NCI-H2227 (cell line): ENCODE results near the gene DPM1.
"Not testable (repeated sequence)": the region's sequence is repeated elsewhere in the genome, so short reads cannot be mapped to it uniquely, and the experiment has no call there.

Source experiments
- DNase-seq: peaks from one replicate; lab custom pipeline; 2025; ENCODE audit not compliant: unreplicated experiment; lab: John Stamatoyannopoulos, UW

Gene DPM1

GRCh38 chr20:50980071-50980681, 21.8 kb upstream of the DPM1 start:
- no peak for DNase-seq

- DNase-seq = not testable (repeated sequence)
These were observed 20.2 kb upstream of the DPM1 start for GRCh38 chr20:50978533-50978932.

DNA sequence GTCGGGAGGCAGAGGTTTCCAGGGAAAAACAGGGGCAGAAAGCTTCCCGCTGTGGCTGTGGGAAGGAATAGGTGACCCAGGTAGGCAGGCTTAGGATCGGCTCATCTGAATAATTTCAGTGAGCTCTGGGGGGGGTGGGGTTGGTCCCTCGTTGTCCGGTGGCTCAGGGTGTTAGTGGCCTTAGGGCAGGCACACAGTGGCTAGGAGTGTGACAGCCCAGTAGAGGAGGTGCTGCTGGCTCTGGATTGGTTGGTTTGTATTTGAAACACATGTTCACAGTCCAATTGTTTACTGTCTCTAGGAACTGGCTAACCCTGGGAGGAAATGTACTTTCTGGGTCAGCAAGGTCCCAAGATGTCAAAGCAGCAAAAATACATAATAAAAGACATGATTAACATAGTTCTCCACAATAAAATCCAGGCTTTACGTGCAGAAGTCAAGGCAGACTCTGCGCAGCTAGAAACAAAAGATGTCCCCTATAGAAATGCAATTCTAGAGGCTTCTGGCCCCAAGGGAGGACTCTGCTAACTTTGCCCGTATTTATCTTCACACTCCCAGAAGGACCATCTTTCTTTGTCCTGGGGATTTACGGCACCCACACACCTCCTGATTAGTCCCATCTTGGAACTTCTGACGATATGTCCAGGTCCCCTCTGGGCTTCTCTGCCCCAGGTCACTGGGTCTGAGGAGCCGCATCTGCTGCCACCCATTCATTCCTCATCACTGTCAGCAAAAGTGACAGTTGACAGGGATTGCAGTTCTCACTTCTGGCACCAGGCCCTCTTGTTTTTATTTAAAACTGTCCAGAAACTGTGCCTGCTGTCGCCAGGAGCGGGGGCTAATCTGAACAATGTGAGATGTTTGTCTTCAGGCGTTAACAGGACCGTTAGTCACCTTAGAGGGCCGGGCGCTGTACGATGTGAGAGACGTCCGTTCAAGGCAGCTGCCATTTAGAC, 19.0 kb upstream of the DPM1 start:
- DNase-seq = no peak

GRCh38 chr20:50975701-50976330, 17.5 kb upstream of the DPM1 start:
- DNase-seq = no peak

- DNase-seq = no peak
These were observed 11.6 kb upstream of the DPM1 start for GRCh38 chr20:50969912-50970311.

DNA sequence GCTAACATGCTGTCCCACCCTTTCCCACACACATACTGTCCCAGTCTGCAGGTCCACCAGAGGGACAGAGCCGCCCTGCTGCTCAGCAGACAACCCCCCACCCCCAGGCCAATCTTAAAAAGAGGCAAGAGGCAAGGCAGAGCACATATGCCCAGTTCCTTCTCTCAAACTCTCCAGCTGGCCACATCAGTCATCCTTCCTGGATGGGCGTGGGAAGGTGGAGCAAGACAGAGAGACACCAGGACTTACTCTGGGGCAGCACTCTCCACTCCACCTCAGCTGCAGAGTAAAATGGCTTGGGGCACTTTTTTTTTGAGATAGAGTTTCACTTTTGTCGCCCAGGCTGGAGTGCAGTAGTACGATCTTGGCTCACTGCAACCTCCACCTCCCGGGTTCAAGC, 11.1 kb upstream of the DPM1 start:
- no peak for DNase-seq

DNA sequence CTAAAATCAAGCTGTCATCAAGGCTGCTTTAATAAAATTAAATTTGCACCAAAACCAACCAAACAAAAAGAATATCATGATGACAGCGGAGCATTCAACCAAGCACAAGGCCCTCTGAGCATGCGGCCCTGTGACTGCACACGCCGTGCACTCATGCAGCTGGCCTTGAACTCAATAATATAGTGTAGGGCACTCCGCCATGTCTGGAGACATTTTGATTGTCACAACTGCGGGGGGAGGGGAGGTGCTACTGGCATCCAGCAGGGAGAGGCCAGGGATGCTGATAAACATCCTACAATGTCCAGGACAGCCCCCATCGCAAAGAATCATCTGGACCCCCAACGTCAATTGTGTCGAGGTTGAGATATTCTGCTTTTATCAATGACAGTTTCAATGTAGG, 10.0 kb upstream of the DPM1 start:
- no peak for DNase-seq

DNA sequence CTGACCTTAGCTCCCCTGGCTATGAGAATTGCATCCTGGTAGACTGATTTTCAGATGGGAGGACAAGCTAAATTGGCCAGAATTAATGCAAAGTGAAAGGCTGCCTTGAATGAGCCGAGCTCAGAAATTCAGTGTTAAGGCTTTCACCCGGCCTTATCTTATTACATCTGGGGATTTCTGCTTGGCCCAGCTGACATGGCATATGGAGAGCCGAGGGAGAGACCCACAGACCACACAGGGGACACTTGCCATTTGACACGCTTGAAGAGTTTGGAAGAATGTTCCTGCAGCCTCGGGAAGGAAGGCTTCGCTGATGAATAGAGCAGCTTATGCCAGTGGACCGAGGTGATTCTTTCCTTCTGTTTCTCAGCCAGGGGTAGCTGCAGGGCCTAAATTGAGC, 9.3 kb upstream of the DPM1 start:
- peak; percentile 47 for DNase-seq

GRCh38 chr20:50959543-50960126, 1.3 kb upstream of the DPM1 start:
- DNase-seq = no peak

- peak; percentile 96 for DNase-seq
These were observed 547 bp upstream of the DPM1 start, which contains the start of gene MOCS3 for GRCh38 chr20:50958615-50959542. Gene MOCS3, plus strand, starts transcription at chr20:50958818. Its CDS starts 25 bp downstream, at chr20:50958843.

DNA sequence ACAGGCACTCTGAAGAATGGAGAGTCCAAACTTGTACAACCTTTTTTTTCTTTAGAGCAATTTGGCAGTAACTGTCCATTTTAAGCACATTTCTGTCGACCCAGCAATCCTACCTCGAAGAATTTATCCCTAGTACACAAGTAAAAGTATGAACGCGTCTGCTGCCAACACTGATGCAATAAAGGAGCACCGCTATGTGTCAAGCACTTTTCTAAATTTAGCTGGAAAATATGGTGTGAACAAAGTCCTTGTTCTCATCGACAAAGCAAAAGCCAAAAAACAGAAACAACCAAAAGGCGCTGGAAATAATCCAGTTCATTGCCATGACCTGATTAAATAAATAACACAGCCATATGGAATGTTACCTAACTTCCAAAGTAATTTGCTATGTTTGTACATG, 1.1 kb downstream of the DPM1 start:
- DNase-seq = no peak

- no peak for DNase-seq
These were observed 4.5 kb downstream of the DPM1 start for GRCh38 chr20:50953821-50954220.

- DNase-seq = no peak
These were observed 5.1 kb downstream of the DPM1 start for GRCh38 chr20:50953196-50953595.

DNA sequence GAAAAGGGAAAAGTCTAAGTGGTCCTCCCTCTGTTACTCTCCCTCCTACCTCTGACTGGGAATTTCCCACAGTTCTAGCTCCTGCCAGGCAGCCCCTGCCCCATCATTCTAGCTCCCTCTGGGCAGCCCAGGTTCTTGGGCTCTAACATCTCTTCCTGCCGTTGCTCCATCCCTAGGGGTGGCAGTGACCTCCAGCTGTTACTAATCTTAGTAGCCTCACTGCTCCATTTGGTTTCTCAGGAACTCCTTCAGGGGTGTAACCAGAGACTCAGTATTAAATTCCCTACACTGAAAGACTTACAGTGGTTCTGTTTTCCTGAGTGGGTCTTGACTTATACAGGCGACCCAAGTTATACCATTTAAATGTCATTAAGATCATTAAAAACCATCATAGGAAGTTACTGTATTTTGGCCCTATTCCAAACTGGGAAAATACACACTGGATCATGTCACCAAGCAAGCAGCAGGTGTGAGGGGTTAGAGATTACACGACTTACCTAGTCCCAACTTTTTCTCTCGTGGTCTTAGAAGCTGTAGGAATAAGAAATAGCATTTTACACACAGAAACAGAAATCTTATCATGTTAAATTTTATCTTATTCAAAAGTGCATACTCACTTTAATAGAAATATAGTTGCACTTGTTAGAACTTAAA, 10.1 kb downstream of the DPM1 start:
- DNase-seq = no peak

- DNase-seq = no peak
These were observed 15.3 kb downstream of the DPM1 start for GRCh38 chr20:50943069-50943468.

- DNase-seq = no peak
These were observed 24.7 kb downstream of the DPM1 start for GRCh38 chr20:50933589-50933988.

GRCh38 chr20:50932691-50933280, 25.5 kb downstream of the DPM1 start:
- no peak for DNase-seq

DNA sequence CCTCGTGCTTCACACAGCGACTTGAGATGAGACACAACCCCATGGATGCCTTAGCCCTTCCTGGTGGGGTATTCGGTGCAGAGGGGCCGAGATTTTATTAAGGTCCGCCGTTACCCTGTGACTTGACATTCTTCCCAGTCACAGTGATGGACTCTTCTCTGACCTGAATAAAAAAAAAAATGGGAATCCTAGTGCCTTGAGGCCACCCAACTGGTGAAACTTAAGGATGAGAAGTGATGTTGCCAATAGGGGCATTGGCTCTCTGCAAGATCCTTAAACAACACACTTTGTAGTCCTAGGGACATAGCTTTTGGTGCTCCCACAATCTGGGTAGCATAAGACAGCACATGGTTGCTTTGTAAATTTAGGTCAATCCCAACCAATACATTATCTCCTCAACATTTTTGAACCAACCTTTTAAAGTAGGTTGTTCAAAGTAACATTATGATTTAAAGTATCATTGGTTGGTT, 26.3 kb downstream of the DPM1 start:
- no peak for DNase-seq

GRCh38 chr20:50931306-50932015, 26.9 kb downstream of the DPM1 start, which contains the start of gene ADNP:
Gene ADNP, minus strand, starts transcription at chr20:50931437. Its CDS starts 27,441 bp downstream, at chr20:50903996.
- DNase-seq = peak; percentile 97
